B cell (primary cell): ENCODE data around the gene SLC30A3.

Experiments
- CTCF ChIP-seq: fragments of 200-600 bp; IDR thresholded peaks from one replicate; pipeline ENCODE4 v1.8.0; 2022; ENCODE audit warnings: antibody characterized with exemption, mild to moderate bottlenecking
- EZH2 ChIP-seq: IDR thresholded peaks from 2 replicates; pipeline ENCODE4 v1.6.1; 2012; ENCODE audit warnings: borderline replicate concordance, low read depth, mild to moderate bottlenecking, moderate library complexity, low read length; ENCODE audit not compliant: insufficient read depth, poor library complexity, severe bottlenecking

- TF ChIP-seq CTCF (no peak), EZH2 (no peak)
Measured at GRCh38 chr2:27250652-27251379, 12.0 kb downstream of the SLC30A3 start.
